Activated CD4-positive, CD25-positive, alpha-beta regulatory T cell (primary cell): ENCODE measurements around the gene TRERF1.

Experiments
- DNase-seq, 4 experiments: peaks; one replicate each; lab custom pipeline; 2025; lab: John Stamatoyannopoulos, UW

TRERF1 gene

DNA sequence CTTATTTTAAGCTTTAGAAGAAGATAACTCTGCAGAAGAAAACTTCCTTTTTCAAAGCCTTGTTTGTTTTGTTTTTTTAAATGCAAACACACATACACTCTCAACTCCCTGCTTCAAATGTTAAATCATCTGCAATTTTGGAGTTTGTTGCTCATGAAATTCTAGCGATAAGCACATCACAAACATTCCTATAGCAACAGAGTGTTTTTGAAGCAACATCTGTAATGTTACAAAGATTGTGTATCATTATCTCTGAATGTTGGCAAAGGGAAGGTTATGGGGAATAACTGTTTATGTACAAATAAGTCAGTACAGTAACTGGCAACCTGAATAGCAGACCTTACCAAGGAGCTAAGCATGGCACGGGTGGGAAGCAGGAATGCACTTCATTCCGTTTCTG lies 149.3 kb downstream of the TRERF1 start:
- DNase-seq = no peak

- no peak for DNase-seq
These were observed 149.7 kb downstream of the TRERF1 start for GRCh38 chr6:42301986-42302385.

DNA sequence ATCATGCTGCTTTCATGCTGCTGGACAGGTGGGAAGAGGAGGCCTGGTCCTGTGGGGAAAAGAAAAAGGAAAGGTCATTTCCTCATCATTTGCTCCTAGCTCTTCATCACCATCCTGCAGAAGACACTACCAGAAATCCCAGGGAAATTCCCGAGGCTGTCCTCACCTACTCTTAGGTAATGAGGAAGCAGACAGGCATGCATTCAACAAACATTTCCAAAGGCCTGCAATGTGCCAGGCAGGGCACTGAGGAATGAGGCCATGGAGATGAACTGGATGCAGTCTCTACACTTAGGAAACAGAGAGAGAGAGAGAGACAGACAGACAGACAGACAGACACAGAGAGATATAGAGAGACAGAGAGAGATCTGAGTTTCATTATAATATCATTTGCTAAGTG lies 151.0 kb downstream of the TRERF1 start:
- no peak for DNase-seq

GRCh38 chr6:42300185-42300584 lies 151.5 kb downstream of the TRERF1 start:
- no peak for DNase-seq

GRCh38 chr6:42297661-42298060 lies 154.1 kb downstream of the TRERF1 start:
- DNase-seq = no peak

GRCh38 chr6:42296614-42297013 lies 155.1 kb downstream of the TRERF1 start:
- DNase-seq = no peak

DNA sequence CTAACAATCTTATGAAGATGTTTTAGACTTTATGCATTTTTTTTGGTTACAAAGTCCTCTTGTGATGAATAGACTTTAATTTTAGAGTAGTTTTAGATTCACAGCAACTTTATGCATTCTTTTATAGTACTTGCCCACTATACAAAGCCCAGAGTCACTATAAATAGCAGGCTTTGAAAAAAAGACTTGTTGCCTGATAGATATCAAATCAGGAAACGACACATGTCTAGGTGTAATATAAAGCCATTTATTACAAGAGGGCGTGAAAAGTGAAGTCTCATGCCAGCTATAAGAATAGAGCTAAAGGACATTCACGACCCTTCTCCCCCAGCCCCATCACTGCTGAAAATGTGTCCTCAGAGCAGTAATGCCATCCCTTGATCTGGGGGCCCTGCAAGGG lies 156.0 kb downstream of the TRERF1 start:
- DNase-seq = no peak

- DNase-seq = no peak
These were observed 156.5 kb downstream of the TRERF1 start for GRCh38 chr6:42295181-42295580.

DNA sequence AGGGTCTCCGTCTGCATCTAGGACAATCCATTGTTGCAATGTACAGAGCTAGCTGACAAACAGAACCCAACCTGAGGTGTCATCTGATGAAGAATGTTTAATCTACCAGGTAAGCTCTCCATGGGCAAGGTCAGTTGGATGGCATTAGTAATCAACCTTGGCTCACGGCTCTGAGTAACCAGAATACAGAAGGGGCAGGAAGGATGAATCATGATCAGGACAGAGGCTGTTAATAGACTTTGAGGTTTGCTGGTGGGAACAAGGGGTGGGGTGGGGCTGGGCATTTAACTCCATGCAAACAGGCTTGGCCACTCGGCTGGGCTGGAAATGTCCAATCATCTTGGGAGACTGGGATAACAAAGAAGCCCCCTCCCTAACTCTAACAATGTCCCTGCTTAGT lies 157.0 kb downstream of the TRERF1 start:
- no peak for DNase-seq

GRCh38 chr6:42293386-42293977 lies 158.2 kb downstream of the TRERF1 start:
- no peak for DNase-seq

DNA sequence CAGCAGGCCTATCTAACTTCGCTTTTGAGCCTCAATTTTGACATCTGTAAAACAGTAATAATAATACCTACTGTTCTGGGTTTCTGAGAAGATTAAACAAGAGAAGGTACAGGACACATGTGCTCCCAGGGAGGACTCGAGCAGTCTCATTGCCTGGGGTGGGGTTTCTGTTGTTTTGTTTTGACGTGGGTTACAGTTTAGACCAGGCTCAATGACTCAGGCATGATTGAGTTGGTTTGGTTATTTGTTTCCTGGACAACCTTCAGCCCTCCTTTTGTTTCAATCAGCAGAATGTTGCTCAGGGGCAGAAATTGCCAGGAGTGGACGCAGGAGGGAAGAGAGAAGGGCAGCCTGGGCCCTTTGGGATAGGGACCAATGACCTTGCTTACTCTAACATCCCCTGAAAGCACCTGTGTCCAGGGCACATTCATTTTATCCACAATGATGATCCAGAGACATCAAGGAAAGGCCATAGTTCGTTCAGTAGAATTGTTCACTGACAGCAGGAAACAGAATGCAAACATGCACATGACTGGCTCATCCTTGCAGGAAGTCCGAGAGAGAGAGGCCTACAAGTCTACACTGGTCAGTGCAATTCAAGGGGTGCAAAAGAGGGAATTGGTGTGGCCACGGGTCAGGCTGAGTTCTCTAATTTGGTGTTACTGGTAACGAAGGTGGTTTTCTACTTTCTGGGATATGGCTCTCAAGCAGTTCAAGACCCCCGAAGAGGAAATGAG lies 159.6 kb downstream of the TRERF1 start:
- DNase-seq = no peak

GRCh38 chr6:42287756-42288155 lies 164.0 kb downstream of the TRERF1 start:
- no peak for DNase-seq

DNA sequence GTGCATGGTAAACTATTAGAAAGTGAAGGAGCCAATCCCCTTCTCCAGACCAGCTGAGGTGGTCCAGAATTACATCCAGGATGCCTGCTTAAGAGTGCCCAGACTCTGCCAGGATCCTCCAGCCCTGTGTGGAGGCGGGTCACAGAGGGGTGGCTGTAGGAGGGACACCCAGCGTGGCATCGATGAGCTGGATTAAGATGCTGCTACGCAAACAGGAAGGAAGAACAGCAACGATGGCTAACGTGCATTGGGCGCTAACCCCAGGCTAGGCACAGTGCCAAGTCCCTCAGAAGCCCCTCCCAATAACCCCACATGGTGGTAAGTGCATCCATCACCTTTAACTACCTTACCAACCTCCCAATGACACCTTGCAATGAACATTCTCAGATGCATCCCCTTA lies 170.2 kb downstream of the TRERF1 start:
- DNase-seq = no peak

DNA sequence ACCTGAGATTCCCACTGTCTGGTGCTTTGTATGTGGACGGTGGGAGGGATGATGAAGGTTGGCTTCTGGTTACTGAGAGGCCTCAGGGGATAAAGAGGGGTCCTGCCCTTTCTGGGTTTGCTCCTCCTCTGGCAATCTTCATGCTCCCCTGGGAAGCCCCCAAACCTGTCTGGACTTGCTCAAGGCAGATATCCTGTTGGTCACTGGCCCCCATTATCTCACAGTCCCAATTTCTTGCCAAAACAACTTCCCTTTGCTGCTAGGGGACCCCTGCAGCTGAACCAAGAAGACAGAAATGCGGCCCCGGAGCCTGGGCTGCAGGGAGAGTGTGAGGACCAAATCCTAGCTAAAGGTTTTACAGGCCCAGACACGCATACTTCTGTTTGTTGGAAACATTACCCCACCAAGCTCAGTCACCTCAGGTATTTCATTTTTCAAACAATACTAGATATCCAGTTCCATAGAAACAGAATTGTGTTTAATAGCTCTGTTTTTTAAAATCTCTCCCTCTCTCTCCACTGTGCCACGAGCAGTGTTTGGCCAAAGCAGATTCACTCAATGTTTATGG lies 170.7 kb downstream of the TRERF1 start:
- DNase-seq = no peak

DNA sequence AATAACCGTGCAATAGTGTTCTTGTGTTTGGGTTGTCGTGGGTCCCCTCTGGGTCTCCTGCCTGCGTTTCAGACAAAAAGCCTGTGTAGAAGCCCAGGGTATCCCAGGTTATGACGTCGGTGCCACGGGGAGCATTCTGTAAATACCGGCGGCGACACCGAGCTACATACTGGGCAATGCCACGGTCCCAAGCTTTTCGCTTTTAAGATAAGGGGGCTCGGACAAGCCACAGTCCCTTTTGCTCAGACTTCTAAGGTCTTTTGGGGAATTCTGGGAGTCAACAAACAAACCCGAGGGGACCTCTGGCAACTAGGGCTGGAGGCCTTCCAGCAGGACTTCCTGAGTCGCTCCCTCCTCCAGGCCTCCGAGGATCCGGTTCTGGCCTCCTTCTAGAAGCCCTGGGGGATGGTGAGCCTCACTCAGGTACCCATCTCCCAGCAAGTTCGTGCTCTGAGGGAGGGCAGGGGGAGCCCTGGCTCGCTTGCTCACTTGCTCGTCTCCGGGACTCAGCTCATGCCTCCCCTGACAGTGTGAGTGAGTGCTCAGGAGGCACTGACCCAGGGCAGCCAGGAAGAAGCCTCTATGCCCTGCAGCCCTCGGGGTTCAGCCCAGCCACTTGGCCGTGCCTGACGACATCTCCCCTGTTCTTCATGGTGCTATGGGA lies 171.6 kb downstream of the TRERF1 start:
- no peak for DNase-seq

GRCh38 chr6:42279144-42279781 lies 172.5 kb downstream of the TRERF1 start:
- DNase-seq = no peak

- DNase-seq = no peak
These were observed 173.4 kb downstream of the TRERF1 start for GRCh38 chr6:42278131-42278853.

DNA sequence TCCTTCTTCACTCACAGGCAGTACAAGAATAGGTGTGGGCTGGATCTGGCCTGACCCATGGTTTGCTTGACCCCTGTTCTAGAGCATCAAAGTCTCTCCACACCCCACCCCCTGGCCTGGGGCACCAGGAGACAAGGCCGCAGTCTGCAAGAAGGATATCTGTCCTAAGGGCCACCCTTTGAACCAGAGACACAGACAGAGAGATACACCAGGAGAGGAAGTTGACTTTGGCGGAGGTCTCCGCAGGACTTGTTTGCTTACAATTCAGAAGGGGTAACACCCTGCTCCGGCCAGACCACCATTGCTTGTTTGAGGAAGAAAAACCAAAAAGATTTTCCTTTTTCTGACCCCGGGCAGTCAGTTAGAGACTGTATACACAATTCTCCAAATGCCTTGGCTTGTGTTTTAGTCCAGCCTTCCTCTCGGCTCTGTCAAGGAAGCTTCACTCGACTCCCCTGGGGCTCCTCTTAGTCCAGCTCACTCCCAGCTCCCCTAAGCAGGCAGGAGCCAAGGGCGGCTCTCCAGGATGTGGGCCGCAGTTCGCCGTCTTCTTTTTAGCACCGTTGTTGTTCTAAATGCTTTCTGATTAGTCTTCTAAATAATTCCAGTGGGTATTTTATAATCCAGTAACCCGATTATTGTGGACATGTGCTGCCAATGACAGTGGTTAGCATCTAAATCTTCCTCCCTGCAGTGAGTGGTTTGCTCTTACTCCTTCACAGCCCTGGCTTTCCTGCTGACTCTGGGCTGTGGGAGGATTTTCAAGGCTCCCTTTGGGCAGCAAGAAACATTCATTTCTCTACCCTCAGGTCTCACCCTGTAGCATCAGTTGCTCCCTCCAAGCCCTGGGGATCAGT lies 175.5 kb downstream of the TRERF1 start:
- no peak for DNase-seq

GRCh38 chr6:42275376-42276033 lies 176.2 kb downstream of the TRERF1 start:
- no peak for DNase-seq

- no peak for DNase-seq
These were observed 176.8 kb downstream of the TRERF1 start for GRCh38 chr6:42274898-42275297.
